ENCODE results near the gene SNRPD1. TPM values are rescaled to one million over a fixed set of nuclear protein-coding genes. Genes with fewer than 3 reads are reported as not detected.
A peak's percentile ranks its signal among the peaks of the same experiment; 100 is the strongest.
"Not testable (repeated sequence)": the region's sequence is repeated elsewhere in the genome, so short reads cannot be mapped to it uniquely, and the experiment has no call there.

SNRPD1 gene
- total RNA-seq, 1 experiment from 2014 or later = 36.5 TPM

GRCh38 chr18:21663578-21663977 is 51.5 kb downstream of the SNRPD1 start:
- Histone ChIP-seq H3K4me3 (ENCODE audit: insufficient read depth, low read depth, low read length) (no peak overlapping the region), H3K27me3 (ENCODE audit: control insufficient read depth, insufficient read depth, low read length) (no peaks in the 10 kb centered on the region), H3K36me3 (replicated peaks; ENCODE audit: control insufficient read depth, insufficient read depth, low read length) (no peaks in the 10 kb centered on the region)
- DNase-seq = no peak

GRCh38 chr18:21664069-21664468 is 52.0 kb downstream of the SNRPD1 start:
- Histone ChIP-seq H3K4me3 (ENCODE audit: insufficient read depth, low read depth, low read length) (no peak overlapping the region), H3K36me3 (replicated peaks; ENCODE audit: control insufficient read depth, insufficient read depth, low read length) (no peaks in the 10 kb centered on the region), H3K27me3 (ENCODE audit: control insufficient read depth, insufficient read depth, low read length) (no peaks in the 10 kb centered on the region)
- no peak for DNase-seq

GRCh38 chr18:21669736-21670285 is 57.7 kb downstream of the SNRPD1 start:
- Histone ChIP-seq H3K36me3 (replicated peaks; ENCODE audit: control insufficient read depth, insufficient read depth, low read length) (no peaks in the 10 kb centered on the region), H3K4me3 (ENCODE audit: insufficient read depth, low read depth, low read length) (no peak overlapping the region), H3K27me3 (ENCODE audit: control insufficient read depth, insufficient read depth, low read length) (no peaks in the 10 kb centered on the region)
- DNase-seq = no peak

GRCh38 chr18:21672521-21673267 is 60.6 kb downstream of the SNRPD1 start:
- H3K27me3 ChIP-seq (ENCODE audit: control insufficient read depth, insufficient read depth, low read length) = no peaks in the 10 kb centered on the region
- no peak overlapping the region for H3K4me3 ChIP-seq (ENCODE audit: insufficient read depth, low read depth, low read length)
- no peaks in the 10 kb centered on the region for H3K36me3 ChIP-seq (replicated peaks; ENCODE audit: control insufficient read depth, insufficient read depth, low read length)
- no peak for DNase-seq

GRCh38 chr18:21675354-21675753 is 63.2 kb downstream of the SNRPD1 start:
- H3K27me3 ChIP-seq (ENCODE audit: control insufficient read depth, insufficient read depth, low read length); H3K36me3 ChIP-seq (replicated peaks; ENCODE audit: control insufficient read depth, insufficient read depth, low read length); DNase-seq; H3K4me3 ChIP-seq (ENCODE audit: insufficient read depth, low read depth, low read length): not testable (repeated sequence)

GRCh38 chr18:21678859-21679258 is 66.7 kb downstream of the SNRPD1 start:
- H3K36me3 ChIP-seq (replicated peaks; ENCODE audit: control insufficient read depth, insufficient read depth, low read length) = no peaks in the 10 kb centered on the region
- no peaks in the 10 kb centered on the region for H3K27me3 ChIP-seq (ENCODE audit: control insufficient read depth, insufficient read depth, low read length)
- no peak overlapping the region for H3K4me3 ChIP-seq (ENCODE audit: insufficient read depth, low read depth, low read length)
- DNase-seq = no peak

- Histone ChIP-seq H3K4me3 (ENCODE audit: insufficient read depth, low read depth, low read length) (no peak overlapping the region), H3K27me3 (ENCODE audit: control insufficient read depth, insufficient read depth, low read length) (no peaks in the 10 kb centered on the region), H3K36me3 (replicated peaks; ENCODE audit: control insufficient read depth, insufficient read depth, low read length) (no peaks in the 10 kb centered on the region)
- no peak for DNase-seq
These were observed 68.0 kb downstream of the SNRPD1 start for GRCh38 chr18:21680161-21680560.

GRCh38 chr18:21682371-21683051 is 70.4 kb downstream of the SNRPD1 start:
- no peaks in the 10 kb centered on the region for H3K27me3 ChIP-seq (ENCODE audit: control insufficient read depth, insufficient read depth, low read length)
- H3K36me3 ChIP-seq (replicated peaks; ENCODE audit: control insufficient read depth, insufficient read depth, low read length) = no peaks in the 10 kb centered on the region
- DNase-seq = peak; percentile 24
- H3K4me3 ChIP-seq (ENCODE audit: insufficient read depth, low read depth, low read length) = no peak overlapping the region

Other genes with a start within 250 kb of the SNRPD1 start
- 27.4 and 45.4 TPM in 2 replicates for gene ESCO1, start 11.6 kb upstream of the SNRPD1 start, total RNA-seq (2014; rRNA removed; shearing (Covaris generic))
- gene ABHD3, start 92.5 kb downstream of the SNRPD1 start, total RNA-seq (2014; rRNA removed; shearing (Covaris generic)) = 5.5 and 6.9 TPM in 2 replicates
- 46.1 and 64.3 TPM in 2 replicates for gene MIB1, start 128.5 kb downstream of the SNRPD1 start, total RNA-seq (2014; rRNA removed; shearing (Covaris generic))